Spleen (tissue), 7 donors: ENCODE results near the gene CDH19.

Experiments
- POLR2A ChIP-seq, 3 donors: fragments of 450-650 bp; IDR thresholded peaks; one replicate each; pipeline ENCODE4 v1.5.1; 2017; ENCODE audit warnings: antibody characterized with exemption in 3 of 3, mild to moderate bottlenecking in 1 of 3
- TF ChIP-seq, protein P1 (sequence below), 11 experiments: fragments of 200-600 bp in 7 of 11; fragments of 450-650 bp in 4 of 11; sonication (generic) in 4 of 11; IDR thresholded peaks in 8 of 11; conservative IDR thresholded peaks in 3 of 11; 1 replicate in 7 of 11; 2 replicates in 4 of 11; pipeline versions ENCODE4 v1.4.0 to v1.8.0; 2016 to 2021; ENCODE audit warnings: antibody characterized with exemption in 11 of 11, inconsistent platforms in 4 of 11, mild to moderate bottlenecking in 1 of 11
- donor health status: DM: no; HTN: no; CAD: no; lungs with moderate emphysema.
- donor health status: DM: no; HTN: no; CAD: no.
- donor health status: DM: no; HTN: no; CAD: no.

GRCh38 chr18:66553824-66554223 lies 50.1 kb downstream of the CDH19 start:
- TF ChIP-seq, protein P1, sequence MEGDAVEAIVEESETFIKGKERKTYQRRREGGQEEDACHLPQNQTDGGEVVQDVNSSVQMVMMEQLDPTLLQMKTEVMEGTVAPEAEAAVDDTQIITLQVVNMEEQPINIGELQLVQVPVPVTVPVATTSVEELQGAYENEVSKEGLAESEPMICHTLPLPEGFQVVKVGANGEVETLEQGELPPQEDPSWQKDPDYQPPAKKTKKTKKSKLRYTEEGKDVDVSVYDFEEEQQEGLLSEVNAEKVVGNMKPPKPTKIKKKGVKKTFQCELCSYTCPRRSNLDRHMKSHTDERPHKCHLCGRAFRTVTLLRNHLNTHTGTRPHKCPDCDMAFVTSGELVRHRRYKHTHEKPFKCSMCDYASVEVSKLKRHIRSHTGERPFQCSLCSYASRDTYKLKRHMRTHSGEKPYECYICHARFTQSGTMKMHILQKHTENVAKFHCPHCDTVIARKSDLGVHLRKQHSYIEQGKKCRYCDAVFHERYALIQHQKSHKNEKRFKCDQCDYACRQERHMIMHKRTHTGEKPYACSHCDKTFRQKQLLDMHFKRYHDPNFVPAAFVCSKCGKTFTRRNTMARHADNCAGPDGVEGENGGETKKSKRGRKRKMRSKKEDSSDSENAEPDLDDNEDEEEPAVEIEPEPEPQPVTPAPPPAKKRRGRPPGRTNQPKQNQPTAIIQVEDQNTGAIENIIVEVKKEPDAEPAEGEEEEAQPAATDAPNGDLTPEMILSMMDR (IDR thresholded peaks at IDR 0.05 in 8 of 11, conservative IDR thresholded peaks at IDR 0.05 in 3 of 11): no peak
- no peak for TF ChIP-seq POLR2A (IDR thresholded peaks at IDR 0.05)
